CD14-positive monocyte (primary cell): ENCODE measurements around the gene EIF2B2. TPM values are rescaled to one million over a fixed set of nuclear protein-coding genes. Genes with fewer than 3 reads are reported as not detected.

ENCODE experiments used
- DNase-seq, 3 donors: peaks; one replicate each; pipeline ENCODE4 v3.0.0-alpha.2; 2011 to 2022
- H2AFZ ChIP-seq: 2 replicates; pipeline ENCODE4 v1.6.0; 2012; ENCODE audit warnings: mild to moderate bottlenecking, low read depth, low read length, inconsistent platforms; ENCODE audit not compliant: insufficient read depth, poor library complexity, severe bottlenecking
- H3K27ac ChIP-seq, 2 donors: 1 replicate in 1 of 2; 2 replicates in 1 of 2; pipeline ENCODE4 v1.5.1; 2012 to 2013; ENCODE audit warnings: low read length in 2 of 2, control low read depth in 1 of 2, inconsistent platforms in 1 of 2, low read depth in 1 of 2, mild to moderate bottlenecking in 1 of 2
- H3K27me3 ChIP-seq, 2 donors: one replicate each; pipeline versions ENCODE4 v1.6.0 to v1.6.1; 2011 to 2013; ENCODE audit warnings: low read length in 2 of 2; ENCODE audit not compliant: control insufficient read depth in 2 of 2, insufficient read depth in 2 of 2
- H3K36me3 ChIP-seq, 2 donors: replicated peaks in 1 of 2; 1 replicate in 1 of 2; 2 replicates in 1 of 2; pipeline versions ENCODE4 v1.5.1 to v1.6.1; 2012 to 2013; ENCODE audit warnings: low read length in 2 of 2, control low read depth in 1 of 2, inconsistent platforms in 1 of 2, mild to moderate bottlenecking in 1 of 2; ENCODE audit not compliant: insufficient read depth in 2 of 2, control insufficient read depth in 1 of 2
- H3K4me1 ChIP-seq, 2 donors: 1 replicate in 1 of 2; 2 replicates in 1 of 2; pipeline versions ENCODE4 v1.5.1 to v1.6.1; 2012 to 2013; ENCODE audit warnings: low read length in 2 of 2, control low read depth in 1 of 2, inconsistent platforms in 1 of 2, mild to moderate bottlenecking in 1 of 2, moderate library complexity in 1 of 2; ENCODE audit not compliant: insufficient read depth in 2 of 2, control insufficient read depth in 1 of 2
- H3K4me2 ChIP-seq: replicated peaks from 2 replicates; pipeline ENCODE3; 2012; ENCODE audit warnings: low read length, moderate library complexity, mild to moderate bottlenecking; ENCODE audit not compliant: poor library complexity, severe bottlenecking; ENCODE audit errors: extremely low read depth
- H3K4me3 ChIP-seq, 3 experiments: fragments of 200-600 bp in 1 of 3; sonication (generic) in 1 of 3; replicated peaks in 1 of 3; 1 replicate in 2 of 3; 2 replicates in 1 of 3; pipeline ENCODE4 v1.5.1; 2011 to 2013; ENCODE audit warnings: low read length in 3 of 3, mild to moderate bottlenecking in 3 of 3, control low read depth in 2 of 3, low read depth in 2 of 3, inconsistent platforms in 1 of 3, moderate library complexity in 1 of 3
- H3K79me2 ChIP-seq: 2 replicates; pipeline ENCODE4 v1.6.0; 2012; ENCODE audit warnings: mild to moderate bottlenecking, control low read depth, inconsistent platforms, low read length, moderate library complexity; ENCODE audit not compliant: insufficient read depth
- H3K9ac ChIP-seq: 2 replicates; pipeline ENCODE4 v1.6.0; 2017; ENCODE audit warnings: low read length, mild to moderate bottlenecking; ENCODE audit not compliant: insufficient read depth, poor library complexity, severe bottlenecking
- H3K9me3 ChIP-seq, 2 donors: replicated peaks in 1 of 2; 1 replicate in 1 of 2; 2 replicates in 1 of 2; pipeline versions ENCODE4 v1.5.1 to v1.6.1; 2012 to 2013; ENCODE audit warnings: low read length in 2 of 2, control low read depth in 1 of 2; ENCODE audit not compliant: control insufficient read depth in 1 of 2, insufficient read depth in 1 of 2
- H4K20me1 ChIP-seq: 2 replicates; pipeline ENCODE4 v1.6.0; 2012; ENCODE audit warnings: mild to moderate bottlenecking, low read length, control low read depth, moderate library complexity; ENCODE audit not compliant: insufficient read depth
- H3K27ac Mint-ChIP-seq, 7 donors: one replicate each; pipeline ENCODE4 v1.8.0; 2020; ENCODE audit warnings: mild to moderate bottlenecking in 7 of 7, mixed read lengths in 7 of 7, moderate library complexity in 6 of 7, inconsistent platforms in 2 of 7
- H3K27me3 Mint-ChIP-seq, 3 donors: one replicate each; pipeline ENCODE4 v1.8.0; 2021 to 2022; ENCODE audit warnings: low read depth in 3 of 3, mild to moderate bottlenecking in 3 of 3, mixed read lengths in 3 of 3, moderate library complexity in 3 of 3, inconsistent platforms in 1 of 3
- H3K36me3 Mint-ChIP-seq, 2 donors: one replicate each; pipeline ENCODE4 v1.8.0; 2020; ENCODE audit warnings: mixed read lengths in 2 of 2, inconsistent platforms in 1 of 2, mild to moderate bottlenecking in 1 of 2
- H3K4me1 Mint-ChIP-seq: one replicate; pipeline ENCODE4 v1.8.0; 2020; ENCODE audit warnings: mild to moderate bottlenecking, mixed read lengths
- H3K4me3 Mint-ChIP-seq, 2 donors: one replicate each; pipeline ENCODE4 v1.8.0; 2020; ENCODE audit warnings: mild to moderate bottlenecking in 2 of 2, mixed read lengths in 2 of 2, moderate library complexity in 1 of 2
- H3K9me3 Mint-ChIP-seq, 7 donors: one replicate each; pipeline ENCODE4 v1.8.0; 2020 to 2022; ENCODE audit warnings: mixed read lengths in 7 of 7, mild to moderate bottlenecking in 6 of 7, moderate library complexity in 6 of 7, inconsistent platforms in 2 of 7
- WGBS: methylation state at CpG from one replicate; pipeline ENCODE4 v1.1.5; 2013; ENCODE audit warnings: missing lambda C conversion rate; ENCODE audit not compliant: insufficient coverage; 5-methylcytosine and 5-hydroxymethylcytosine counted together
- intact Hi-C, 2 donors: fragments of 100-400 bp; cut with micrococcal nuclease; formaldehyde crosslinking; loops; one replicate each; pipeline versions ENCODE4 v1.15.0 to v1.15.1; 2023
- polyA plus RNA-seq, 3 donors: library from polyadenylated mRNA; depleted of rRNA in 1 of 3; unstranded in 2 of 3; stranded (reverse) in 1 of 3; fragments of 300-500 nt in 2 of 3; fragments of >200 nt in 1 of 3; fragmentation: Illumina TruSeq in 2 of 3; gene quantifications; 1 replicate in 2 of 3; 2 replicates in 1 of 3; pipeline ENCODE4 v1.2.3, GENCODE V29; 2012 to 2021
- TF ChIP-seq, protein P1 (sequence below): fragments of 200-600 bp; IDR thresholded peaks from one replicate; pipeline ENCODE4 v1.8.0; 2022; ENCODE audit warnings: antibody characterized with exemption, mild to moderate bottlenecking

The EIF2B2 gene
- polyA plus RNA-seq, 3 donors, result 20.8 to 26.3 (median 23.9) TPM

DNA sequence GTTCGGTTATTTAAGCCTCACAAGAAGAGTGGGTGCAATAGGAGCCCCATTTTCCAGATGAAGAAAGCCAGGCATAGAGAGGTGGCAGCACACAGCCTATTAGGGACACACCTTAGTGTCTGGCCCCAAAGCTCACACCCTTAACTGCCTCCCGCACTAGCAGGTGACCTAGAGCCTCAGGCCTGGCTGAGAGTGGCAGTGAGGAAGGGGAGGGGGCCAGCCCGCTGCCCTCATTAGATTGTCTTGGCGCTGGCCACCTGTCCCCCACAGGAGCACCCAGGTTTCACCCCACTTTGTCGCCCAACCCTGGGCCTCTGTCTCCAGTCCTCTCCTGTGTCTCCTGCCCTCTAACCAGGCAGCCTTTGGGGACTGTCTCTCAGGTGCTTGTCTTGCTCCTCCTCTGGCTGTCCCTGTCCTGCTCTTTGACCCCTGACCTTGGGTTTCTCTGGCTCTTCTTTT lies 28.8 kb upstream of the EIF2B2 start:
- no peak for DNase-seq
- Histone ChIP-seq H3K27ac (no peak overlapping the region), H4K20me1 (no peaks in the 10 kb centered on the region), H3K27me3 (no peaks in the 10 kb centered on the region), H3K36me3 (no peaks in the 10 kb centered on the region), H3K4me3 (no peak overlapping the region), H3K4me2 (no peak overlapping the region), H3K9me3 (no peaks in the 10 kb centered on the region), H2AFZ (peak overlapping the region; percentile 59), H3K9ac (peak overlapping the region; percentile 21), H3K4me1 (peaks cover 5 to 8% of the 10 kb centered on the region in 2 donors), H3K79me2 (no peaks in the 10 kb centered on the region)
- no peak overlapping the region for H3K27ac Mint-ChIP-seq
- H3K36me3 Mint-ChIP-seq, result no peaks in the 10 kb centered on the region
- intact Hi-C loops, result no loop called here
- no peak overlapping the region for H3K4me3 Mint-ChIP-seq
- WGBS, result 100% methylated on average over 4 of the region's 5 CpGs
- peaks cover 0 to 2% (median 0%) of the 10 kb centered on the region in 7 donors for H3K9me3 Mint-ChIP-seq
- H3K27me3 Mint-ChIP-seq, result peaks cover 0 to 8% (median 3%) of the 10 kb centered on the region in 3 donors
- TF ChIP-seq, protein P1, sequence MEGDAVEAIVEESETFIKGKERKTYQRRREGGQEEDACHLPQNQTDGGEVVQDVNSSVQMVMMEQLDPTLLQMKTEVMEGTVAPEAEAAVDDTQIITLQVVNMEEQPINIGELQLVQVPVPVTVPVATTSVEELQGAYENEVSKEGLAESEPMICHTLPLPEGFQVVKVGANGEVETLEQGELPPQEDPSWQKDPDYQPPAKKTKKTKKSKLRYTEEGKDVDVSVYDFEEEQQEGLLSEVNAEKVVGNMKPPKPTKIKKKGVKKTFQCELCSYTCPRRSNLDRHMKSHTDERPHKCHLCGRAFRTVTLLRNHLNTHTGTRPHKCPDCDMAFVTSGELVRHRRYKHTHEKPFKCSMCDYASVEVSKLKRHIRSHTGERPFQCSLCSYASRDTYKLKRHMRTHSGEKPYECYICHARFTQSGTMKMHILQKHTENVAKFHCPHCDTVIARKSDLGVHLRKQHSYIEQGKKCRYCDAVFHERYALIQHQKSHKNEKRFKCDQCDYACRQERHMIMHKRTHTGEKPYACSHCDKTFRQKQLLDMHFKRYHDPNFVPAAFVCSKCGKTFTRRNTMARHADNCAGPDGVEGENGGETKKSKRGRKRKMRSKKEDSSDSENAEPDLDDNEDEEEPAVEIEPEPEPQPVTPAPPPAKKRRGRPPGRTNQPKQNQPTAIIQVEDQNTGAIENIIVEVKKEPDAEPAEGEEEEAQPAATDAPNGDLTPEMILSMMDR, result no peak
- no peaks in the 10 kb centered on the region for H3K4me1 Mint-ChIP-seq

DNA sequence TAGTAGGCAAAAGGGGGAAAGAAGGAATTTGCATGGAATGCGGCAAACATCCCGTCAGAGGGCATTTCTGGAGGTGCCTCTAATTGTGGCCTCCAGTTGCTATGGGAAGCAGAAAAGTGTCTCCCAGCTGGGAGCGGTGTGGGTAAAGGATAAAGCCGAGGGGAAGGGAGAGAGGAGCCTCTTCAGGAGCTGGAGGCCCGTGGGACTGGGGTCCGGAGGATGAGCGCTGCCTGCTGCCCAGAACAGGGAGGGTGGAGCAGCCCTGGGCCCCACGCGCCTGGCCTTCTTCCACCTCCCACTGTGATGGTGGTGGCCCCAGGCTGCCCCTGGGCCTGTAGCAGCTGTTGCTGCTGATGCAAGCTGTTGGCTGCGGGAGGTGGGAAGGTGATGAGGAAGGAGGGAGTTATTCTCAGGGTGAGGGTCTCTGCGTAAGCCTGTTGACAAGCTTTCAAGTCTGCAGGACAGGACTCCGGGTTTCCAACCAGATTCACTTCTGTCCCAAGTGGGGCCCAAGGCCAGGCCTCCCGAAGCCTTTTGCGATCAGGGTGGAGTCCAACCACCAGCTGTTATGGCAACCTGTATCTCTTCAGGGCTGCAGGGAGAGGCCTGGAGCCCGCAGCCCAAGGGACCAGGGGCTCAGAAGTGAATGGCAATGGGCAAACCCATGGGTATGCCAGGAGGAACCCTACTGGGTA lies 28.2 kb upstream of the EIF2B2 start:
- TF ChIP-seq, protein P1, result no peak
- Histone ChIP-seq H3K79me2 (no peaks in the 10 kb centered on the region), H3K4me3 (no peak overlapping the region), H3K4me1 (peaks cover 5 to 8% of the 10 kb centered on the region in 2 donors), H3K27me3 (no peaks in the 10 kb centered on the region), H3K9ac (no peak overlapping the region), H3K36me3 (no peaks in the 10 kb centered on the region), H2AFZ (no peak overlapping the region), H3K27ac (no peak overlapping the region), H3K9me3 (no peaks in the 10 kb centered on the region), H4K20me1 (no peaks in the 10 kb centered on the region), H3K4me2 (no peak overlapping the region)
- Mint-ChIP-seq H3K36me3 (no peaks in the 10 kb centered on the region), H3K27me3 (peaks cover 0 to 8% (median 3%) of the 10 kb centered on the region in 3 donors), H3K4me3 (no peak overlapping the region), H3K27ac (no peak overlapping the region), H3K9me3 (peaks cover 0 to 2% (median 0%) of the 10 kb centered on the region in 7 donors), H3K4me1 (no peaks in the 10 kb centered on the region)
- WGBS, result 96% methylated on average over 12 of the region's 15 CpGs
- intact Hi-C loops, result no loop called here
- DNase-seq, result no peak
